ENCODE measurements around the gene RPL6.

Gene RPL6

GRCh38 chr12:112380663-112381405 is 28.6 kb downstream of the RPL6 start:
- peak in 15 of 51 donors; percentile 2 to 51 (median 20) for DNase-seq

GRCh38 chr12:112375105-112375504 is 34.3 kb downstream of the RPL6 start:
- no peak for DNase-seq

DNA sequence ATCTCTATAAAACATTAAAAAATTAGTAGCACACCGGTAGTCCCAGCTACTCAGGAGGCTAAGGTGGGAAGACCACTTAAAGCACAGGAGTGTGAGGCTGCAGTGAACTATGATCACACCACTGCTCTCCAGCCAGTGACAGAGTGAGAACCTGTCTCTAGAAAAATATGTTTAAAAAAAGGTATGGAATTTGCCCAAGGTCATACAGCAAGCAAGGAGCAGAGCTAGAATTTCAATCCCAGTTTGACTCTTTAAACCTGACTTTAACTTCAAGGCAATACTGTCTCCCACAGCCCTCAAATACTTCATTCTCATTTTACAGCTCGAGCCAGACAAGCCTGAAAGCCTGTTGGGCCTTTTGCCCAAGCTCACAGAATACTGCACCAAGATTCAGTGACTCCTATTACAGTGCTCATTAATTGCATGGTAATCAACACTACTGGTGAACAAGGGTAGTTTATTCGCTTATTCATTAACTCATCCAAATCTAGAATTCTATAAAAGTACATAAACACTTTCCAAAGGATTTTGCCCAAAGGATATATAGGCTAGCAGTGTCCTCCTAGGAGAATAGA is 35.2 kb downstream of the RPL6 start:
- DNase-seq = no peak

DNA sequence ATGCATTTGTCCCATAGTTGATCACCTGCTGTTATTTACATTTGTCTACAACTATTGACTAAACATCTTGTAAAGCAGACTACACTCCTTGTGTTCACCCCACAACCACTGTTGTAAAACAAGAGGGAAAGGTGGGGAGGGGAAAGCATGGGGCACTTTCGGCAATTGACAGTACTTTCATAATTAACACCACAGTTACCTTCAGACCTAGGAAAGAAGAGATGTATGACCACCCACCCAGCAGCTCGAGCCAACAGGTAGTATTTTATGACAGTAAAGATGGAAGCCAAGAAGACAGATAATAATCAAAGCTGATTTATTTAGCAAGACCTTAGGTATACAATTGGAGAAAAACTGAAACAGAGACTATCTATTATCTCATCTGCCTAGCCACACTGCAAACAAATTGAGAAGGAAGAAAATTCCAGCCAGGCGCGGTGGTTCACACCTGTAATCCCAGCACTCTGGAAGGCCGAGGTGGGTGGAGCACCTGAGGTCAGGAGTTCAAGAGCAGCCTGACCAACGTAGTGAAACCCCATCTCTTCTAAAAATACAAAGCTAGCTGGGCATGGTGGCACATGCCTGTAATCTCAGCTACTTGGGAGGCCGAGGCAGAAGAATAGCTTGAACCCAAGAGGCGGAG is 38.4 kb downstream of the RPL6 start:
- no peak for DNase-seq

- no peak for DNase-seq
Measured at GRCh38 chr12:112370199-112370598, 39.2 kb downstream of the RPL6 start.

- no peak for DNase-seq
Measured at GRCh38 chr12:112368856-112369255, 40.5 kb downstream of the RPL6 start.

- DNase-seq = no peak
Measured at GRCh38 chr12:112367965-112368364, 41.4 kb downstream of the RPL6 start.

GRCh38 chr12:112362310-112362709 is 47.1 kb downstream of the RPL6 start:
- DNase-seq = no peak

GRCh38 chr12:112361271-112361670 is 48.1 kb downstream of the RPL6 start:
- no peak for DNase-seq

- DNase-seq = no peak
Measured at GRCh38 chr12:112359290-112359689, 50.1 kb downstream of the RPL6 start.

- DNase-seq = no peak
Measured at GRCh38 chr12:112357214-112357613, 52.2 kb downstream of the RPL6 start.
